Measurements from ENCODE around the gene DNAJC4. TPM values are rescaled to one million over a fixed set of nuclear protein-coding genes. Genes with fewer than 3 reads are reported as not detected.

Gene DNAJC4
- total RNA-seq, 1 experiment from 2014 or later, result 24.2 TPM

DNA sequence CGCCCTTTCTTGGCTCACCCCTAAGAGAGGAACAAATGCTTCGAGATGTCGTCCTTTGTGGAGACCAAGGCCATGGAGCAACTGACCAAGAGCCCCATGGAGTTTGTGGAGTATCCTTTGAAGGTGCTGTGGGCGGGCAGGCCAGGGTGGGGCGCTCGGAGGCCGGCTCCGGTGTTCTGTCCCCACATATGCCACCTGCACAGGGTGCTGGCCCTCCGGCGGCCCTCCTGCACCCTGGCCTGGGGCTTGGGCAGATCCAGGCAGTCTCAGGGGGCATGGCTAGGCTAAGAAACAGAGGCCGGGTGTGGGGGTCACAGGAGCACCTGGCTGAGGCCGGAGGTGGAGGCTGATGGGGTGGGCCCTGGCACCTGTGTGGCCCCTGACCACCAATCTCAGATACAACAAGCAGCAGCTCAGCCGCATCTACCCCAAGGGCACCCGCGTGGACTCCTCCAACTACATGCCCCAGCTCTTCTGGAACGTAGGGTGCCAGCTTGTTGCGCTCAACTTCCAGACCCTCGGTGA lies 31.3 kb downstream of the DNAJC4 start:
- no peak overlapping the region for H3T11ph ChIP-seq (ENCODE audit: low read length)
- no peak overlapping the region for H2BK20ac ChIP-seq (ENCODE audit: low read depth, low read length, poor library complexity, severe bottlenecking)
- no peak overlapping the region for H3K27ac ChIP-seq (ENCODE audit: insufficient read length, low read depth, low read length)
- TF ChIP-seq, protein P1, sequence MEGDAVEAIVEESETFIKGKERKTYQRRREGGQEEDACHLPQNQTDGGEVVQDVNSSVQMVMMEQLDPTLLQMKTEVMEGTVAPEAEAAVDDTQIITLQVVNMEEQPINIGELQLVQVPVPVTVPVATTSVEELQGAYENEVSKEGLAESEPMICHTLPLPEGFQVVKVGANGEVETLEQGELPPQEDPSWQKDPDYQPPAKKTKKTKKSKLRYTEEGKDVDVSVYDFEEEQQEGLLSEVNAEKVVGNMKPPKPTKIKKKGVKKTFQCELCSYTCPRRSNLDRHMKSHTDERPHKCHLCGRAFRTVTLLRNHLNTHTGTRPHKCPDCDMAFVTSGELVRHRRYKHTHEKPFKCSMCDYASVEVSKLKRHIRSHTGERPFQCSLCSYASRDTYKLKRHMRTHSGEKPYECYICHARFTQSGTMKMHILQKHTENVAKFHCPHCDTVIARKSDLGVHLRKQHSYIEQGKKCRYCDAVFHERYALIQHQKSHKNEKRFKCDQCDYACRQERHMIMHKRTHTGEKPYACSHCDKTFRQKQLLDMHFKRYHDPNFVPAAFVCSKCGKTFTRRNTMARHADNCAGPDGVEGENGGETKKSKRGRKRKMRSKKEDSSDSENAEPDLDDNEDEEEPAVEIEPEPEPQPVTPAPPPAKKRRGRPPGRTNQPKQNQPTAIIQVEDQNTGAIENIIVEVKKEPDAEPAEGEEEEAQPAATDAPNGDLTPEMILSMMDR (conservative IDR thresholded peaks at IDR 0.05), result no peak
- H3K4ac ChIP-seq (ENCODE audit: low read depth, low read length), result no peak overlapping the region
- H2BK120ac ChIP-seq (ENCODE audit: low read depth, low read length, poor library complexity, severe bottlenecking), result no peak overlapping the region
- H3K9me3 Mint-ChIP-seq, result no peaks in the 10 kb centered on the region
- H4K91ac ChIP-seq (ENCODE audit: insufficient read length, low read depth, low read length), result no peak overlapping the region
- no peak overlapping the region for H3K18ac ChIP-seq (ENCODE audit: insufficient read length, low read depth, low read length)
- H3K27me3 Mint-ChIP-seq (ENCODE audit: low read depth), result no peaks in the 10 kb centered on the region
- DNase-seq, result no peak
- H4K5ac ChIP-seq (ENCODE audit: insufficient read length, low read depth, low read length), result no peak overlapping the region
- H3K36me3 Mint-ChIP-seq (ENCODE audit: insufficient read depth in 1 of 3, low read depth in 3 of 3), result peaks cover 51 to 87% (median 69%) of the 10 kb centered on the region in 3 experiments
- H3K9me3 ChIP-seq (ENCODE audit: control insufficient read depth, low read depth, low read length), result no peaks in the 10 kb centered on the region
- H2BK12ac ChIP-seq (ENCODE audit: insufficient read length, low read depth, low read length), result no peak overlapping the region
- no CpG with 5 or more reads among the region's 18 CpGs for WGBS (ENCODE audit: extremely low coverage, insufficient read length, low lambda C conversion rate)
- H3K23ac ChIP-seq (ENCODE audit: insufficient read length, low read depth, low read length), result no peak overlapping the region
- H2AFZ ChIP-seq (ENCODE audit: low read length), result no peak overlapping the region
- H2AK5ac ChIP-seq (ENCODE audit: insufficient read length, low read length), result no peak overlapping the region
- no peaks in the 10 kb centered on the region for H3K79me1 ChIP-seq (ENCODE audit: insufficient read depth, low read depth, low read length, poor library complexity, severe bottlenecking)
- no peaks in the 10 kb centered on the region for H3K79me2 ChIP-seq (ENCODE audit: insufficient read depth, low read length)
- H2BK5ac ChIP-seq (ENCODE audit: insufficient read length, low read length), result no peak overlapping the region
- no peak overlapping the region for H2BK15ac ChIP-seq (ENCODE audit: low read depth, low read length)
- no peak overlapping the region for H3K27ac Mint-ChIP-seq
- no peak overlapping the region; a peak in 1 of 5 replicates for H3K4me3 Mint-ChIP-seq
- no peak overlapping the region for H3K14ac ChIP-seq (ENCODE audit: insufficient read depth, low read length)
- H3K9ac ChIP-seq (ENCODE audit: extremely low read depth, insufficient read length, low read length), result no peak overlapping the region
- H3K23me2 ChIP-seq (ENCODE audit: insufficient read length, low read depth, low read length, poor library complexity, severe bottlenecking), result no peaks in the 10 kb centered on the region
- no peak overlapping the region for H3K4me2 ChIP-seq (ENCODE audit: insufficient read depth, insufficient read length, low read length)
- no peaks in the 10 kb centered on the region for H3K4me1 ChIP-seq (ENCODE audit: insufficient read depth, low read length)
- peaks cover 0 to 8% of the 10 kb centered on the region in 2 experiments; a peak in 3 of 4 replicates for H3K4me1 Mint-ChIP-seq
- no peak overlapping the region for H3K56ac ChIP-seq (ENCODE audit: insufficient read length, low read depth, low read length)
- no peaks in the 10 kb centered on the region for H4K20me1 ChIP-seq (ENCODE audit: control insufficient read depth, insufficient read depth, insufficient read length)
- H4K8ac ChIP-seq (replicated peaks; ENCODE audit: insufficient read length, low read depth, low read length), result no peak overlapping the region
- H3K27me3 ChIP-seq (ENCODE audit: insufficient read depth, low read length), result no peaks in the 10 kb centered on the region

Data from H9 (cell line).